KOPT-K1 (cell line): ENCODE data around the gene RET.

Source experiments
- H3K27ac ChIP-seq: fragments of 200-600 bp; sonication (generic); 2 replicates; pipeline ENCODE4 v1.5.1; 2016; ENCODE audit warnings: antibody characterized with exemption, mild to moderate bottlenecking, low read depth, low read length; ENCODE audit not compliant: poor library complexity, severe bottlenecking
- H3K36me3 ChIP-seq: fragments of 200-600 bp; sonication (generic); 2 replicates; pipeline ENCODE4 v1.5.1; 2017; ENCODE audit warnings: antibody characterized with exemption, mild to moderate bottlenecking, low read length, moderate library complexity; ENCODE audit not compliant: insufficient read depth
- H3K9me3 ChIP-seq: fragments of 200-600 bp; sonication (generic); 2 replicates; pipeline ENCODE4 v1.5.1; 2017; ENCODE audit warnings: antibody characterized with exemption, low read length, mild to moderate bottlenecking; ENCODE audit not compliant: insufficient read depth, poor library complexity, severe bottlenecking

Gene RET

DNA sequence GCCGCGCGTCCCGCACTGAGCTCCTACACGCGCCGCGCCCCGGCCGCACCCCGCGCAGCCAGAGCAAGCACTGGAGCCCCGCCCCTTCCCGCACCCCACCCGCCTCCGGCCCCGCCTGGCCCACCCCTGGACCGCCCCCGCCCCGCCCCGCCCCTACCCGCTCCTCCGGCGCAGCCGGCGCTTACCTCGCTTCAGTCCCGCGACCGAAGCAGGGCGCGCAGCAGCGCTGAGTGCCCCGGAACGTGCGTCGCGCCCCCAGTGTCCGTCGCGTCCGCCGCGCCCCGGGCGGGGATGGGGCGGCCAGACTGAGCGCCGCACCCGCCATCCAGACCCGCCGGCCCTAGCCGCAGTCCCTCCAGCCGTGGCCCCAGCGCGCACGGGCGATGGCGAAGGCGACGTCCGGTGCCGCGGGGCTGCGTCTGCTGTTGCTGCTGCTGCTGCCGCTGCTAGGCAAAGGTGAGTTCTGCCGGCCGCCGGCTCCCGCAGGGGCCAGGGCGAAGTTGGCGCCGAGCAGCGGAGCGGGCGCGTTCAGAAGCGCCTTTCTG lies at the start of gene RET:
RET (plus strand) TSS at position 194 of the 545 bp plus-strand sequence; CDS start at position 384, 190 bp downstream.
- no peaks in the 10 kb centered on the region for H3K36me3 ChIP-seq
- H3K27ac ChIP-seq, result no peak within 1 kb of the TSS
- no peaks in the 10 kb centered on the region for H3K9me3 ChIP-seq

DNA sequence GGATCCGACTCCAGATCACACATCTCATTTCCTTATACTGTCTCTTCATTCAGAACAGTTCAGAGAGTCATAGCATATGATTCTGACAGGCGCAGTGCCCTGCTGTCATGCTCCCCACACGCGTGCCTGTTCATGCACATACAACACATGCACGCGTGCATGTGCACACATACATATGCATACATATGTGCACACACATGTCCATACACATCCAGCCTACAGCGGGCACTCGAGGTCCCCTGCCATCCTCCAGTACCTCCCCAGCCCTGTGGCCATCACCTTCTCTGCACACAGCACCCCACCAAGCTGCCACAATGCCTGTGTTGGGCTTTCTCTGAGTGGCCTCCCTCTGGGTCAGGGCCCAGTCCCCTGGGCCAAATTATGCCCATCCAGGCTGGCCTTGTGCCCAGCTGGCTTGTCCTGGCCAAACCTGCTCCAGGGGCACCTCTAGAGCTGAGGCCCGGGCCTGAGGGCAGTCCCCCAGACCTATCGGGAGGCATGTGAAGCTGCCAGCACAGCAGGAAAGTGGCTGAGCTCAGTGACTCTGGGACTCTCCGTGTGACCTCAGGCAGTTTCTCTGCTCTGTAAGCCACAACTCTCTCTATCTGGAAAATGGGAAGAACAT lies 49.4 kb upstream of the RET start:
- Histone ChIP-seq H3K27ac (no peak overlapping the region), H3K36me3 (no peaks in the 10 kb centered on the region), H3K9me3 (peaks cover 7% of the 10 kb centered on the region)

GRCh38 chr10:43028143-43028542 lies 48.7 kb upstream of the RET start:
- Histone ChIP-seq H3K36me3 (no peaks in the 10 kb centered on the region), H3K9me3 (peaks cover 14% of the 10 kb centered on the region), H3K27ac (no peak overlapping the region)

GRCh38 chr10:43029043-43029442 lies 47.8 kb upstream of the RET start:
- no peaks in the 10 kb centered on the region for H3K36me3 ChIP-seq
- H3K9me3 ChIP-seq, result peaks cover 15% of the 10 kb centered on the region
- H3K27ac ChIP-seq, result no peak overlapping the region

DNA sequence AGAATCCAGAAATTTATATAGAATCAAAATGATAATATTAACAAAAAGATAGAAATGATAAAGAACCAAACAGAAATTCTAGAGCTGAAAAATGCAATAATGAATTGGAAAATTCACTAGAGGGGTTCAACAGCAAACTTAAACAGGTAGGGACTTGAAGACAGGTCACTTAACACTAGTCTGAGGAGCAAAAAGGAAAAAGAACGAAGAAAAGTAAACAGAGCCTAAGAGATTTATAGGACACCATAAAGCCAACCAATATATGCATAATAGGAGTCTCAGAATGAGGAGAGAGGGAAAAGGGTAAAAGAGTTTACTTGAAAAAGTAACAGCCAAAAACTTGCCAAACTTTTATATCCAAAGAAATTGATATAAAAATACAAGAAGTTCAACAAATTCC lies 44.3 kb upstream of the RET start:
- H3K9me3 ChIP-seq, result peaks cover 15% of the 10 kb centered on the region
- no peaks in the 10 kb centered on the region for H3K36me3 ChIP-seq
- no peak overlapping the region for H3K27ac ChIP-seq

GRCh38 chr10:43035800-43036199 lies 41.1 kb upstream of the RET start:
- H3K36me3 ChIP-seq, result no peaks in the 10 kb centered on the region
- no peak overlapping the region for H3K27ac ChIP-seq
- H3K9me3 ChIP-seq, result peaks cover 15% of the 10 kb centered on the region

GRCh38 chr10:43036481-43037428 lies 40.1 kb upstream of the RET start:
- Histone ChIP-seq H3K36me3 (no peaks in the 10 kb centered on the region), H3K9me3 (peaks cover 14% of the 10 kb centered on the region), H3K27ac (no peak overlapping the region)

DNA sequence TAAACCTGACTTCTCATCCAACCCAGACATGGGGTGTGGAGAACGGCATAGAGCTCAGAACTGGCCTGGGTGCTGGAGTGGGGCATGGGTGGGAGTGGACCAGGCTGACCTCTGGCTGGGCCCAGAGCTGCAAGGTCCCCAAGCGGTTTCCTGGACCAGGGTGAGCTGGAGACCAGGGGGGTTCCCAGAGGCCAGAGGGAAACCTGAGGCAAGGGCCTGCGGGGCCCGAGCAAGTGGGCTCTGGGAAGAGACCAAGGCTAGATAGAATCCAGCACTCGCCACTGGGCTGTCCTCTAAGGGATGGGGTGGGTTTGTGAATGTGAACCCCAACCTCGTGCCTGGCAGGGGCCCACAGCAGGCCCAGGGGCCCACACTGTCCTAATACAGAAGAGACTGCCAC lies 39.4 kb upstream of the RET start:
- H3K27ac ChIP-seq, result no peak overlapping the region
- peaks cover 8% of the 10 kb centered on the region for H3K9me3 ChIP-seq
- H3K36me3 ChIP-seq, result no peaks in the 10 kb centered on the region

GRCh38 chr10:43037942-43038782 lies 38.7 kb upstream of the RET start:
- peaks cover under 1% of the 10 kb centered on the region for H3K9me3 ChIP-seq
- H3K36me3 ChIP-seq, result no peaks in the 10 kb centered on the region
- no peak overlapping the region for H3K27ac ChIP-seq

- Histone ChIP-seq H3K36me3 (no peaks in the 10 kb centered on the region), H3K27ac (no peak overlapping the region), H3K9me3 (no peaks in the 10 kb centered on the region)
Measured at GRCh38 chr10:43038783-43039623, 37.9 kb upstream of the RET start.

GRCh38 chr10:43039624-43040481 lies 37.0 kb upstream of the RET start:
- H3K9me3 ChIP-seq, result no peaks in the 10 kb centered on the region
- H3K36me3 ChIP-seq, result no peaks in the 10 kb centered on the region
- H3K27ac ChIP-seq, result no peak overlapping the region

DNA sequence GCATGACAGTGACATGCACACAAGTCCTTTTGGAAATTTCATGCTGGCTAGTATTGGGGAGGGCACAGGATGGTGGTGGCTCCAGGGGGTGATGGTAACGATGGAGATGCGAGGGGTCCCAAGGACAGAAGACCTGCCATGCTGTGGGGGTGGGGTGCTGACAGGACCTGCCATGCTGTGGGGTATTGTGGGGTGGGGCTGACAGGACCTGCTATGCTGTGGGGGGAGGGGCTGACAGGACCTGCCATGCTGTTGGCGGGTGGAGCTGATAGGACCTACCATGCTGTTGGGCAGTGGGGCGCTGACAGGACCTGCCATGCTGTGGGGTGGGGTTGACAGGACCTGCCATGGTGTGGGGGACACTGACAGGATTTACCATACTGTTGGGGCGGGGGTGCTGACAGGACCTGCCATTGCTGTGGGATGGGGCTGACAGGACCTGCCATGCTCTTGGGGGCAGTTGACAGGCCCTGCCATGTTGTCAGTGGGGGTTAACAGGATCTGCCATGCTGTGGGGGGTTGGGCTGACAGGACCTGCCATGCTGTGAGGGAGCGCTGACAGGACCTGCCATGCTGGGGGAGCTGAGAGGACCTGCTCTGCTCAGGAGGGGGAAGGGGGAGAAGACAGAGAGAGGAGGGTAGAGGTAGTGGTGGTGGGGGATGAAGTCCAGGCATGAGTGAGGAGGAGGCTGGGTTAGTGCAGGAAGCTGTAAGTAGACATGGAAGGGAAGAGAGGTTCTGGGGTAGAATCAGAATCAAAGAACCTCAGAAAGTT lies 36.2 kb upstream of the RET start:
- H3K9me3 ChIP-seq, result no peaks in the 10 kb centered on the region
- H3K36me3 ChIP-seq, result no peaks in the 10 kb centered on the region
- no peak overlapping the region for H3K27ac ChIP-seq
